NT2/D1 (cell line): ENCODE data around the gene USP47.

Source experiments
- SUZ12 ChIP-seq: IDR thresholded peaks from 2 replicates; pipeline ENCODE4 v1.6.1; 2011; ENCODE audit not compliant: insufficient read length, insufficient read depth; ENCODE audit errors: extremely low read depth
- YY1 ChIP-seq: IDR thresholded peaks from 2 replicates; pipeline ENCODE4 v1.6.1; 2011; ENCODE audit not compliant: insufficient read length, insufficient read depth
- ZNF274 ChIP-seq: IDR thresholded peaks from 2 replicates; pipeline ENCODE4 v1.6.1; 2011; ENCODE audit warnings: mild to moderate bottlenecking, low read depth, low read length

GRCh38 chr11:11968511-11969280, 126.9 kb downstream of the USP47 start:
- no peak for TF ChIP-seq ZNF274
- TF ChIP-seq YY1 = no peak
- no peak for TF ChIP-seq SUZ12
